Right atrium auricular region (tissue), 2 donors: Measurements from ENCODE around the gene CCDC154. TPM values are rescaled to one million over a fixed set of nuclear protein-coding genes. Genes with fewer than 3 reads are reported as not detected.

ENCODE experiments used
- DNase-seq: peaks from one replicate; pipeline ENCODE4 v3.0.0-alpha.2; 2019; ENCODE audit warnings: low spot score
- H3K27ac ChIP-seq, 2 donors: fragments of 200-600 bp; sonication (generic); 1 replicate in 1 of 2; 2 replicates in 1 of 2; pipeline ENCODE4 v1.5.1; 2016 to 2019
- H3K27me3 ChIP-seq, 2 donors: fragments of 200-600 bp; sonication (generic); one replicate each; pipeline versions ENCODE4 v1.5.1 to v1.6.0; 2017 to 2019
- H3K36me3 ChIP-seq: fragments of 200-600 bp; sonication (generic); one replicate; pipeline ENCODE4 v1.5.1; 2016
- H3K4me1 ChIP-seq, 2 donors: fragments of 200-600 bp; sonication (generic); one replicate each; pipeline versions ENCODE4 v1.5.1 to v1.6.0; 2017 to 2019
- H3K4me3 ChIP-seq, 2 donors: fragments of 200-600 bp; sonication (generic); 1 replicate in 1 of 2; 2 replicates in 1 of 2; pipeline ENCODE4 v1.5.1; 2017 to 2019; ENCODE audit warnings: mild to moderate bottlenecking in 1 of 2, moderate library complexity in 1 of 2
- H3K9me3 ChIP-seq, 2 donors: fragments of 200-600 bp; sonication (generic); one replicate each; pipeline ENCODE4 v1.5.1; 2019
- CTCF ChIP-seq, 2 donors: fragments of 200-600 bp; sonication (generic); IDR thresholded peaks; one replicate each; pipeline ENCODE4 v1.5.1; 2019; ENCODE audit warnings: antibody characterized with exemption in 2 of 2
- total RNA-seq, 2 donors: library from RNA; depleted of rRNA; stranded (reverse); fragments of >200 nt; gene quantifications; one replicate each; pipeline ENCODE4 v1.1.0, GENCODE V29; 2016

Gene CCDC154
- total RNA-seq, 2 donors from 2014 or later, result not detected

GRCh38 chr16:1412847-1413246, 31.5 kb downstream of the CCDC154 start:
- Histone ChIP-seq H3K9me3 (no peaks in the 10 kb centered on the region), H3K4me3 (no peak overlapping the region), H3K4me1 (peaks cover 0 to 23% of the 10 kb centered on the region in 2 donors), H3K27me3 (no peaks in the 10 kb centered on the region), H3K27ac (no peak overlapping the region), H3K36me3 (peaks cover 8% of the 10 kb centered on the region)
- DNase-seq, result no peak
- no peak for TF ChIP-seq CTCF (IDR thresholded peaks at IDR 0.05)

- Histone ChIP-seq H3K4me3 (peak overlapping the region; percentile 21 to 58), H3K9me3 (no peaks in the 10 kb centered on the region), H3K27me3 (no peaks in the 10 kb centered on the region), H3K36me3 (peaks cover 8% of the 10 kb centered on the region), H3K27ac (peak overlapping the region in 1 of 2 donors; percentile 64), H3K4me1 (peaks cover 0 to 15% of the 10 kb centered on the region in 2 donors)
- TF ChIP-seq CTCF (IDR thresholded peaks at IDR 0.05), result no peak
- peak; percentile 95 for DNase-seq
These were observed 36.1 kb downstream of the CCDC154 start for GRCh38 chr16:1408171-1408837.

GRCh38 chr16:1407753-1408152, 36.6 kb downstream of the CCDC154 start:
- H3K4me1 ChIP-seq, result peaks cover 0 to 15% of the 10 kb centered on the region in 2 donors
- peak overlapping the region in 1 of 2 donors; percentile 64 for H3K27ac ChIP-seq
- TF ChIP-seq CTCF (IDR thresholded peaks at IDR 0.05), result no peak
- no peaks in the 10 kb centered on the region for H3K9me3 ChIP-seq
- no peak for DNase-seq
- H3K4me3 ChIP-seq, result peak overlapping the region in 1 of 2 donors; percentile 58
- no peaks in the 10 kb centered on the region for H3K27me3 ChIP-seq
- peaks cover 8% of the 10 kb centered on the region for H3K36me3 ChIP-seq

- no peak for TF ChIP-seq CTCF (IDR thresholded peaks at IDR 0.05)
- Histone ChIP-seq H3K9me3 (no peaks in the 10 kb centered on the region), H3K4me1 (peaks cover 0 to 13% of the 10 kb centered on the region in 2 donors), H3K27me3 (no peaks in the 10 kb centered on the region), H3K36me3 (peaks cover 34% of the 10 kb centered on the region), H3K27ac (no peak overlapping the region), H3K4me3 (no peak overlapping the region)
- no peak for DNase-seq
These were observed 40.6 kb downstream of the CCDC154 start for GRCh38 chr16:1403733-1404132.

- no peak for DNase-seq
- peaks cover 41% of the 10 kb centered on the region for H3K36me3 ChIP-seq
- no peaks in the 10 kb centered on the region for H3K9me3 ChIP-seq
- peaks cover 0 to 7% of the 10 kb centered on the region in 2 donors for H3K4me1 ChIP-seq
- no peak for TF ChIP-seq CTCF (IDR thresholded peaks at IDR 0.05)
- H3K27me3 ChIP-seq, result no peaks in the 10 kb centered on the region
- no peak overlapping the region for H3K27ac ChIP-seq
- no peak overlapping the region for H3K4me3 ChIP-seq
These were observed 41.3 kb downstream of the CCDC154 start for GRCh38 chr16:1403036-1403435.

- TF ChIP-seq CTCF (IDR thresholded peaks at IDR 0.05), result no peak
- Histone ChIP-seq H3K27me3 (no peaks in the 10 kb centered on the region), H3K4me3 (no peak overlapping the region), H3K4me1 (no peaks in the 10 kb centered on the region), H3K9me3 (no peaks in the 10 kb centered on the region), H3K27ac (no peak overlapping the region), H3K36me3 (peaks cover 44% of the 10 kb centered on the region)
- DNase-seq, result no peak
These were observed 42.6 kb downstream of the CCDC154 start for GRCh38 chr16:1401758-1402154.
